Measurements from ENCODE around the gene FGF19.
A peak's percentile ranks its signal among the peaks of the same experiment; 100 is the strongest.

FGF19 gene

GRCh38 chr11:69667619-69668604 lies 35.9 kb downstream of the FGF19 start:
- no peak for DNase-seq

GRCh38 chr11:69666752-69667536 lies 36.9 kb downstream of the FGF19 start:
- DNase-seq, result no peak

- DNase-seq, result no peak
These were observed 37.6 kb downstream of the FGF19 start for GRCh38 chr11:69666261-69666660.

GRCh38 chr11:69665669-69666068 lies 38.2 kb downstream of the FGF19 start:
- no peak for DNase-seq

- DNase-seq, result no peak
These were observed 38.9 kb downstream of the FGF19 start for GRCh38 chr11:69664901-69665300.

- no peak for DNase-seq
These were observed 39.6 kb downstream of the FGF19 start for GRCh38 chr11:69664103-69664775.

- no peak for DNase-seq
These were observed 40.5 kb downstream of the FGF19 start for GRCh38 chr11:69663326-69663725.

GRCh38 chr11:69662806-69663205 lies 41.0 kb downstream of the FGF19 start:
- no peak for DNase-seq

GRCh38 chr11:69662021-69662698 lies 41.7 kb downstream of the FGF19 start:
- no peak for DNase-seq

- DNase-seq, result no peak
These were observed 42.5 kb downstream of the FGF19 start for GRCh38 chr11:69661413-69661715.

- no peak for DNase-seq
These were observed 43.8 kb downstream of the FGF19 start for GRCh38 chr11:69660001-69660500.

GRCh38 chr11:69659591-69659990 lies 44.2 kb downstream of the FGF19 start:
- no peak for DNase-seq

- no peak for DNase-seq
These were observed 45.0 kb downstream of the FGF19 start for GRCh38 chr11:69658626-69659450.

- peak; percentile 31 for DNase-seq
These were observed 45.8 kb downstream of the FGF19 start for GRCh38 chr11:69657911-69658625.

- DNase-seq, result no peak
These were observed 46.3 kb downstream of the FGF19 start for GRCh38 chr11:69657456-69657910.

- no peak for DNase-seq
These were observed 47.0 kb downstream of the FGF19 start for GRCh38 chr11:69656536-69657455.

- no peak for DNase-seq
These were observed 48.1 kb downstream of the FGF19 start for GRCh38 chr11:69655479-69656428.

GRCh38 chr11:69654660-69655478 lies 49.0 kb downstream of the FGF19 start:
- DNase-seq, result no peak

Data from fibroblast of skin of right biceps (primary cell).